CD14-positive monocyte (primary cell): ENCODE results near the gene OAT. TPM values are rescaled to one million over a fixed set of nuclear protein-coding genes. Genes with fewer than 3 reads are reported as not detected.

Experiments
- DNase-seq, 3 donors: peaks; one replicate each; pipeline ENCODE4 v3.0.0-alpha.2; 2011 to 2022
- H2AFZ ChIP-seq: 2 replicates; pipeline ENCODE4 v1.6.0; 2012; ENCODE audit warnings: mild to moderate bottlenecking, low read depth, low read length, inconsistent platforms; ENCODE audit not compliant: insufficient read depth, poor library complexity, severe bottlenecking
- H3K27ac ChIP-seq, 2 donors: 1 replicate in 1 of 2; 2 replicates in 1 of 2; pipeline ENCODE4 v1.5.1; 2012 to 2013; ENCODE audit warnings: low read length in 2 of 2, control low read depth in 1 of 2, inconsistent platforms in 1 of 2, low read depth in 1 of 2, mild to moderate bottlenecking in 1 of 2
- H3K27me3 ChIP-seq, 2 donors: one replicate each; pipeline versions ENCODE4 v1.6.0 to v1.6.1; 2011 to 2013; ENCODE audit warnings: low read length in 2 of 2; ENCODE audit not compliant: control insufficient read depth in 2 of 2, insufficient read depth in 2 of 2
- H3K36me3 ChIP-seq, 2 donors: replicated peaks in 1 of 2; 1 replicate in 1 of 2; 2 replicates in 1 of 2; pipeline versions ENCODE4 v1.5.1 to v1.6.1; 2012 to 2013; ENCODE audit warnings: low read length in 2 of 2, control low read depth in 1 of 2, inconsistent platforms in 1 of 2, mild to moderate bottlenecking in 1 of 2; ENCODE audit not compliant: insufficient read depth in 2 of 2, control insufficient read depth in 1 of 2
- H3K4me1 ChIP-seq, 2 donors: 1 replicate in 1 of 2; 2 replicates in 1 of 2; pipeline versions ENCODE4 v1.5.1 to v1.6.1; 2012 to 2013; ENCODE audit warnings: low read length in 2 of 2, control low read depth in 1 of 2, inconsistent platforms in 1 of 2, mild to moderate bottlenecking in 1 of 2, moderate library complexity in 1 of 2; ENCODE audit not compliant: insufficient read depth in 2 of 2, control insufficient read depth in 1 of 2
- H3K4me2 ChIP-seq: replicated peaks from 2 replicates; pipeline ENCODE3; 2012; ENCODE audit warnings: low read length, moderate library complexity, mild to moderate bottlenecking; ENCODE audit not compliant: poor library complexity, severe bottlenecking; ENCODE audit errors: extremely low read depth
- H3K4me3 ChIP-seq, 3 experiments: fragments of 200-600 bp in 1 of 3; sonication (generic) in 1 of 3; replicated peaks in 1 of 3; 1 replicate in 2 of 3; 2 replicates in 1 of 3; pipeline ENCODE4 v1.5.1; 2011 to 2013; ENCODE audit warnings: low read length in 3 of 3, mild to moderate bottlenecking in 3 of 3, control low read depth in 2 of 3, low read depth in 2 of 3, inconsistent platforms in 1 of 3, moderate library complexity in 1 of 3
- H3K79me2 ChIP-seq: 2 replicates; pipeline ENCODE4 v1.6.0; 2012; ENCODE audit warnings: mild to moderate bottlenecking, control low read depth, inconsistent platforms, low read length, moderate library complexity; ENCODE audit not compliant: insufficient read depth
- H3K9ac ChIP-seq: 2 replicates; pipeline ENCODE4 v1.6.0; 2017; ENCODE audit warnings: low read length, mild to moderate bottlenecking; ENCODE audit not compliant: insufficient read depth, poor library complexity, severe bottlenecking
- H3K9me3 ChIP-seq, 2 donors: replicated peaks in 1 of 2; 1 replicate in 1 of 2; 2 replicates in 1 of 2; pipeline versions ENCODE4 v1.5.1 to v1.6.1; 2012 to 2013; ENCODE audit warnings: low read length in 2 of 2, control low read depth in 1 of 2; ENCODE audit not compliant: control insufficient read depth in 1 of 2, insufficient read depth in 1 of 2
- H4K20me1 ChIP-seq: 2 replicates; pipeline ENCODE4 v1.6.0; 2012; ENCODE audit warnings: mild to moderate bottlenecking, low read length, control low read depth, moderate library complexity; ENCODE audit not compliant: insufficient read depth
- H3K27ac Mint-ChIP-seq, 7 donors: one replicate each; pipeline ENCODE4 v1.8.0; 2020; ENCODE audit warnings: mild to moderate bottlenecking in 7 of 7, mixed read lengths in 7 of 7, moderate library complexity in 6 of 7, inconsistent platforms in 2 of 7
- H3K27me3 Mint-ChIP-seq, 3 donors: one replicate each; pipeline ENCODE4 v1.8.0; 2021 to 2022; ENCODE audit warnings: low read depth in 3 of 3, mild to moderate bottlenecking in 3 of 3, mixed read lengths in 3 of 3, moderate library complexity in 3 of 3, inconsistent platforms in 1 of 3
- H3K36me3 Mint-ChIP-seq, 2 donors: one replicate each; pipeline ENCODE4 v1.8.0; 2020; ENCODE audit warnings: mixed read lengths in 2 of 2, inconsistent platforms in 1 of 2, mild to moderate bottlenecking in 1 of 2
- H3K4me1 Mint-ChIP-seq: one replicate; pipeline ENCODE4 v1.8.0; 2020; ENCODE audit warnings: mild to moderate bottlenecking, mixed read lengths
- H3K4me3 Mint-ChIP-seq, 2 donors: one replicate each; pipeline ENCODE4 v1.8.0; 2020; ENCODE audit warnings: mild to moderate bottlenecking in 2 of 2, mixed read lengths in 2 of 2, moderate library complexity in 1 of 2
- H3K9me3 Mint-ChIP-seq, 7 donors: one replicate each; pipeline ENCODE4 v1.8.0; 2020 to 2022; ENCODE audit warnings: mixed read lengths in 7 of 7, mild to moderate bottlenecking in 6 of 7, moderate library complexity in 6 of 7, inconsistent platforms in 2 of 7
- WGBS: methylation state at CpG from one replicate; pipeline ENCODE4 v1.1.5; 2013; ENCODE audit warnings: missing lambda C conversion rate; ENCODE audit not compliant: insufficient coverage; 5-methylcytosine and 5-hydroxymethylcytosine counted together
- intact Hi-C, 2 donors: fragments of 100-400 bp; cut with micrococcal nuclease; formaldehyde crosslinking; loops; one replicate each; pipeline versions ENCODE4 v1.15.0 to v1.15.1; 2023
- polyA plus RNA-seq, 3 donors: library from polyadenylated mRNA; depleted of rRNA in 1 of 3; unstranded in 2 of 3; stranded (reverse) in 1 of 3; fragments of 300-500 nt in 2 of 3; fragments of >200 nt in 1 of 3; fragmentation: Illumina TruSeq in 2 of 3; gene quantifications; 1 replicate in 2 of 3; 2 replicates in 1 of 3; pipeline ENCODE4 v1.2.3, GENCODE V29; 2012 to 2021
- TF ChIP-seq, protein P1 (sequence below): fragments of 200-600 bp; IDR thresholded peaks from one replicate; pipeline ENCODE4 v1.8.0; 2022; ENCODE audit warnings: antibody characterized with exemption, mild to moderate bottlenecking

Gene OAT
- polyA plus RNA-seq, 3 donors, result 83.5 to 89.6 (median 87.3) TPM

DNA sequence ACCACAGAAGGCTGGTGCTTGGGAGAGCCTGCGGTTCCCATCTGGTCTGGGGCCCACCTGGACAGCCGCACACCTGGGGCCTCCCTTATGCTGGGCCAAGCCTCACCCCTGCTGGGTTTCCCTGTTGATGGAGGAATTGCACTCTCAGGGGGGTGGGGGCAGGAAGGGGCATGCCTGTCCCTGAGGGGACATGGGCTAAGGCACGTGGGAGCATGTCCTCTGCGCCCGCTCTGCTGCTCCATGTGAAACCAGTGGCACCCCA lies 43.4 kb downstream of the OAT start:
- Histone ChIP-seq H3K36me3 (no peaks in the 10 kb centered on the region), H3K27me3 (peaks cover 4 to 18% of the 10 kb centered on the region in 2 donors), H3K79me2 (no peaks in the 10 kb centered on the region), H3K4me3 (no peak overlapping the region), H4K20me1 (no peaks in the 10 kb centered on the region), H3K4me1 (peaks cover 0 to 11% of the 10 kb centered on the region in 2 donors), H3K27ac (no peak overlapping the region), H2AFZ (no peak overlapping the region), H3K4me2 (no peak overlapping the region), H3K9ac (no peak overlapping the region), H3K9me3 (peaks cover 4 to 6% of the 10 kb centered on the region in 2 donors)
- H3K9me3 Mint-ChIP-seq, result peaks cover 2 to 10% (median 6%) of the 10 kb centered on the region in 7 donors
- no peak overlapping the region for H3K27ac Mint-ChIP-seq
- no peak for DNase-seq
- peaks cover 11% of the 10 kb centered on the region for H3K4me1 Mint-ChIP-seq
- no peak overlapping the region for H3K4me3 Mint-ChIP-seq
- 94% methylated on average over 5 of the region's 5 CpGs for WGBS
- peaks cover 20 to 38% (median 34%) of the 10 kb centered on the region in 3 donors for H3K27me3 Mint-ChIP-seq
- TF ChIP-seq, protein P1, sequence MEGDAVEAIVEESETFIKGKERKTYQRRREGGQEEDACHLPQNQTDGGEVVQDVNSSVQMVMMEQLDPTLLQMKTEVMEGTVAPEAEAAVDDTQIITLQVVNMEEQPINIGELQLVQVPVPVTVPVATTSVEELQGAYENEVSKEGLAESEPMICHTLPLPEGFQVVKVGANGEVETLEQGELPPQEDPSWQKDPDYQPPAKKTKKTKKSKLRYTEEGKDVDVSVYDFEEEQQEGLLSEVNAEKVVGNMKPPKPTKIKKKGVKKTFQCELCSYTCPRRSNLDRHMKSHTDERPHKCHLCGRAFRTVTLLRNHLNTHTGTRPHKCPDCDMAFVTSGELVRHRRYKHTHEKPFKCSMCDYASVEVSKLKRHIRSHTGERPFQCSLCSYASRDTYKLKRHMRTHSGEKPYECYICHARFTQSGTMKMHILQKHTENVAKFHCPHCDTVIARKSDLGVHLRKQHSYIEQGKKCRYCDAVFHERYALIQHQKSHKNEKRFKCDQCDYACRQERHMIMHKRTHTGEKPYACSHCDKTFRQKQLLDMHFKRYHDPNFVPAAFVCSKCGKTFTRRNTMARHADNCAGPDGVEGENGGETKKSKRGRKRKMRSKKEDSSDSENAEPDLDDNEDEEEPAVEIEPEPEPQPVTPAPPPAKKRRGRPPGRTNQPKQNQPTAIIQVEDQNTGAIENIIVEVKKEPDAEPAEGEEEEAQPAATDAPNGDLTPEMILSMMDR, result no peak
- H3K36me3 Mint-ChIP-seq, result peaks cover 0 to 5% of the 10 kb centered on the region in 2 donors
- intact Hi-C loops, result no loop called here

DNA sequence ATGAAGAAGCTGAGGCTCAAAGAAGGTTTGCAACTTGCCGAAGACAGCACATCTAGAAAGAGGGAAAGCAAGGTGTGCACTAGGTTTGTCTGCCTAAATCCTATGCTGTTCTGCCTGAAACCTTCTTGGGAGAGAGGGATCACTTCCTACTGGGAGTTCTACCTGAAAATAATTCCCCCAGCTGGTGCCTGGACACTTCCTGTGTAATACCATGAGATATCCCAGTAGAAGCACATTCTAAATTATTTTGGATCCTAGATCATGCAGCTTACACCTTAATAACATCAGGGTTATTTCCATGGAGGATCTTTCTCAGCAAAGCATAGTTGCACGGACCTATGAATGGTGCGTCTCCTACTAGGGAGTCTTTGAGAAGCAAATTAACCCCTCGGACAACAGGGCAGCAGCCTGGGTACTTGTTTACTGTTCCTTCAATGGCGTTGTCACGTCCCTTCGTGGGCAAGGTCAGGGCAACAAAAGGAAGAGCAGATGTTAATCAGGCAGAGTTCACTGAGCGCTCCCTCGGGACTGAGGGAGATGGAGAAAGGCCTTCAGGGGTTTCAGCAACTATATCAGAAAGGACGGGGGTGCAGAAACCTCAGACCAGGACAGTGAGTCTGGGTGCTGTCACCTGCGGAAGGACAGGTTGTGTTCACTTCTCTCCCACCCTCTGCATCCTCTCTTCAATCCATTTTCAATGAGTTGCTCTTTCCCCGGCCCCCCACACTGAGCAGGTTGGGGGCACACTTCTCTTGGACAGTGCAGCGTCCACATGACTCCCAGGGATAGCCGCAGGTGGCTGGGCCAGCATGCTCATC lies 44.0 kb downstream of the OAT start:
- H4K20me1 ChIP-seq, result no peaks in the 10 kb centered on the region
- no peak for DNase-seq
- Mint-ChIP-seq H3K27me3 (peaks cover 15 to 33% (median 31%) of the 10 kb centered on the region in 3 donors), H3K4me1 (peaks cover 16% of the 10 kb centered on the region), H3K27ac (peak overlapping the region in 1 of 7 donors; percentile 7), H3K36me3 (peaks cover 0 to 5% of the 10 kb centered on the region in 2 donors), H3K9me3 (peaks cover 2 to 10% (median 6%) of the 10 kb centered on the region in 7 donors), H3K4me3 (no peak overlapping the region)
- H3K4me1 ChIP-seq, result peaks cover 0 to 17% of the 10 kb centered on the region in 2 donors
- H3K9me3 ChIP-seq, result peaks cover 4 to 6% of the 10 kb centered on the region in 2 donors
- no peaks in the 10 kb centered on the region for H3K36me3 ChIP-seq
- H3K79me2 ChIP-seq, result no peaks in the 10 kb centered on the region
- peaks cover 0 to 13% of the 10 kb centered on the region in 2 donors for H3K27me3 ChIP-seq
- H2AFZ ChIP-seq, result no peak overlapping the region
- WGBS, result 95% methylated on average over 12 of the region's 14 CpGs
- TF ChIP-seq, protein P1, result no peak
- no peak overlapping the region for H3K27ac ChIP-seq
- H3K4me2 ChIP-seq, result no peak overlapping the region
- no peak overlapping the region for H3K4me3 ChIP-seq
- intact Hi-C loops, result no loop called here
- no peak overlapping the region for H3K9ac ChIP-seq
